Occipital lobe (tissue), 2 donors: Measurements from ENCODE around the gene DTWD2. TPM values are rescaled to one million over a fixed set of nuclear protein-coding genes. Genes with fewer than 3 reads are reported as not detected.
"Not testable (repeated sequence)": the region's sequence is repeated elsewhere in the genome, so short reads cannot be mapped to it uniquely, and the experiment has no call there.

ENCODE experiments used
- DNase-seq: peaks from one replicate; lab custom pipeline; 2025; lab: John Stamatoyannopoulos, UW
- total RNA-seq: library from RNA; depleted of rRNA; stranded (reverse); fragments of >200 nt; gene quantifications from one replicate; pipeline ENCODE4 v1.2.3, GENCODE V29; 2014

The DTWD2 gene
- total RNA-seq, 1 donor from 2014 or later = 13.9 TPM

DNA sequence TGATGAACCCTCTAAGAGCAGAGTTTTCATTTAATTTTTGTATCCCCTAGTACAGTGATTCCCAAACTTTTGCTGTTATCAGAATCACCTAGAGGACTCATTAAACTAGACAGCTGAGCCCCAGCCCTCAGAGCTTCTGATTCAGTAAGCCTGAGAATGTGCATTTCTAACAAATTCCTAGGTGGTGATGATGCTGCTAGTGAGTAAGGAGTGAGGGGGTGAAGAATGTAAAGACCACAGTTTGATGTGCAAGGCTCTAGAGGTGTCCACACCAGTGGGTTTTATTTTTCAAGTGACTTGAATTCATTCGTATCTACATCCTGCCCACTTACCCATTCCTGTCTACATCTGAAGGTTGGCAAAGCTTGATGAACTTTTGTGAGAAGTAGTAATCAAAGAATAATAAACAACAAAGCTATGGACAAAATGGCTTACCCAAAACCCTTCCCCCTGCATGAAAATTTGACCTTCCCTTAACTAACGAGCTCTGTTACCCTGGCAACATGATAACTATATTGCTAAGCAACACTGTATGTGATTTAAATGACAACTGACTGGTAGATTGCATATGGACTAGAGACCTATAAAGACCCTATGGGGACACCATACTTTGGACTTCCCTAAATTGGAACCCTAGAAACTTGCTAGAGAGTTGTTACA lies 35.2 kb downstream of the DTWD2 start:
- DNase-seq = no peak

DNA sequence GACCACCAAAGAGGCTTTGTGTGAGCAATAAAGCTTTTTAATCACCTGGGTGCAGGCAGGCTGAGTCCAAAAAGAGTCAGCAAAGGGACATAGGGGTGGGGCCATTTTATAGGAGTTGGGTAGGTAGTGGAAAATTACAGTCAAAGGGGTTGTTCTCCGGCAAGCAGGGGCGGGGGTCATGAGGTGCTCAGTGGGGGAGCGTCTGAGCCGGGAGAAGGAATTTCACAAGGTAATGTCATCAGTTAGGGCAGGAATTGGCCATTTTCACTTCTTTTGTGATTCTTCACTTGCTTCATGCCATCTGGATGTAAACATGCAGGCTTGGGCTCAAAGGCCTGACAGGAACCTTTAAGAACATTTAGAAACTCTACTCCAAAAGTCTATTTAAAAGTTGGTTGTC lies 36.0 kb downstream of the DTWD2 start:
- DNase-seq = not testable (repeated sequence)

DNA sequence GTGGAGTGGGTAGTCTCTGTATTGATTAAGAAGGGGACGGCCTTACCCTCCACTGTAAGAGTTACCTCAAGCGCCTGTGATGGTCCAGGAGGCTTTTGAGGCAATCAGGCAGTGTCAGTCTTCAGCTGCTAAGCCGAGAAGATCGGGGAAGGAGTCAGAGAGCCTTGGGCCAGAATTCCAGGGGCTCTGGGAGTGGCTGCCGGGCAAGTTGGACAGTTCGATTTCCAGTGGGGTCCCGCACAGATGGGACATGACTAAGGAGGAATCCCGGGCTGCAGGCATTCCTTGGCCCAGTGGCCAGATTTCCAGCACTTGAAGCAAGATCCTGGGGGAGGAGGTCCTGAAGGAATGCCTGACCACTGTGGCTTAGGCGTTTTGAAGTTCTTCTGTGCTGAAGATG lies 38.0 kb downstream of the DTWD2 start:
- not testable (repeated sequence) for DNase-seq

DNA sequence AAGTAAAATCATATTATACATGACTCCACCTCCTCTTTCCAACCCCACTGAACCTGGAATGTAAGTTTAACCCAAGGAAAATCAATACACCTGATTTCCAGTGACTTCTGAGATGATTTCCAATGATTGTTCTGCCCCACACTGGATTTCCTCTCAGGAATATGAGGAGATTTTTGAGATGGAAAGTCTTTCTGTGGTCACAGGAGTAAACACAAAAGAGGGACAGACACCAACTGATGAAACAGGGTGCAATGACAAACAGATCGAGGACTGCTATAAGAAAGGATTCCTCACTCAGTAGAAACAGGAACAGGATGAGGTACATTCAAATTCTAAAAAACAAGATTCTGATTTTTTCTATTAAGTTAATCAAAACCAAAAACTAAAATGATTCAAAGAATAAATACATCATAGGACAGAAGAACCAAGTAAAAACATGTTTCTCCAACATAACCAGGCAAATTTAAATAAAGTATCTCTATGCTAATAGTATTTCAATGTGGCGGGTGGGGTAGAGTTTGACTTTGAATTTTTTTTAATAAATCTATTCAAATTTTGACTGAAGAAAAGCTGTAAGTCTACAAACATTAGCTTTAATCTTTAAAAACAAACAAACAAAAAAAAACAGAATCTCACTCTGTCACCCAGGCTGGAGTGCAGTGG lies 42.1 kb downstream of the DTWD2 start:
- DNase-seq = no peak

DNA sequence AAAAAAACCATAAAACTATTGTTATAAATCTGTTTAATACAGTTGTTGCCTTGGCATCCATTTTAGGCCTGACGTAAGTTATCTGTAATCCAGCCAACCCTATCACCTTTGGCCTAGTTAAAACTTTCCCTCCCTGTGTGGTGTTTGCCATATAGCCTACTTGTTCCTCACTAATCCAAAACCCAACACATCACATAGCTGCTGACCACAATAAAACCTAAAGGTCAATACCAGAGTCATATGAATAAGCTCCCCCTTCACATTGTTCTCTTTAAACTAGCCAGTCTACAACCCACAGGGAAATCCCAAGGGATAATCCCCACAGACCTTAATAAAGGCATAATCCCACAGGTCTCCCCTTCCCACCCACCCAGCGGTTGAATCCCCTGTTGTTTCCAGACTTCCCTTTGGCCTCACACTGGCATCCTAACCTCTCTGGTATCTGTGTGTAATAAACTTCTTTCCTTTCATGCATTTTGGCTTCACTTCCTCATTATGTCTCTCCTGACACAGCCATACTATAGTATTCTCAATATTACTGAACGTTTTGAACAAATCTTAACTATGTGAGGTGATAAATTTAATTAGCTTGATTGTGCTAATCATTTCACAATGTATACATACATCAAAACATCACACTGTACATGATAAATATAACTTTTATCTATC lies 50.8 kb downstream of the DTWD2 start:
- no peak for DNase-seq

DNA sequence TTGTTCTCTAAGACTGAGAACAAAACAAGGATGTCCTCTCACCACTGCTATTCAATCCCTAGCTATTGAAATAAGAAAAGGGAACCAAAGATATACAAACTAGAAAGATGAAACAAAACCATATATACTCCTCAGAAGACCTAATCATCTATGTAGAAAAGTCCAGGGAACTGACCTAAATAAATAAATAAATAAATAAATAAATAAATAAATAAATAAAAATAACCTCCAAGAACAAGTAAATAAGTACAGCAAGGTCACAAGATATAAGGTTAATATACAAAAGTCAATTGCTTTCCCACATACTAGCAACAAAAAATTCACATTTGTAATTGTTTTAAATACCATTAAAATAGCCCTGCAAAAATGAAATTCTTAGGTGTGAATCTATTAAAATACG lies 54.6 kb downstream of the DTWD2 start:
- no peak for DNase-seq

DNA sequence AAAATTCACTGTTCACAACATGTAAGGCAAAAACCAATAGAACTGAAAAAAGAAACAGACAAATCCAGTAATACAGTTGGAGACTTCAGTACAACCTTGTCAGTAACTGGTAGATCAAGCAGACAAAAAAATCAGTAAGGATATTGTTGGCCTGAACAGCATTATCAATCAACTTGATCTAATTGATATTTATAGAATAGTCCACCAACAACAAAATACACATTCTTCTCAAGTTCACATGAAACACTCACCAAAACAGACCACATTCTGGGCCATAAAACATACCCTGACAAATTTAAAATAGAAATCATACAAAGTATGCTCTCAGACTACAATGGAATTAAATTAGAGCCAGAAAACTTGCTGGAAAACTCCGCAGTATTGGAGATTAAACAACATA lies 56.8 kb downstream of the DTWD2 start:
- DNase-seq = no peak

DNA sequence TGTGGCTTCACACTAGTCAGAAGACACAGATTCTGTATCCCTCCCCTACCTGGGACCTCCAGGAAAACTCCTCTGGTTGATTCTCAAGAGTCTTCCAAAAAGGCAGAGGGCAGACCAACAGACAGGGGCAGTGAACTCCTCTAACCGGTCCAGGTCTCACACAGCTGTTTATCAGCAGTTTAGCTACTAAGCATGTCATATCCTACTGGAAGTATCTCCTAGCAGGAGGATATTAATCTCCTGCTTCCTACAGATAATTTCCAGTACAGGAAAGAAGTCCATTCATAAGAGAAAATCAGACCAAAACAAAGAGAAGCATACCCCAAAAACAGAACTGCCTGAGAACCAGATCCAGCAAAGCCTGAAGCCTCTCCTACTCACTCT lies 64.3 kb downstream of the DTWD2 start:
- DNase-seq = no peak

DNA sequence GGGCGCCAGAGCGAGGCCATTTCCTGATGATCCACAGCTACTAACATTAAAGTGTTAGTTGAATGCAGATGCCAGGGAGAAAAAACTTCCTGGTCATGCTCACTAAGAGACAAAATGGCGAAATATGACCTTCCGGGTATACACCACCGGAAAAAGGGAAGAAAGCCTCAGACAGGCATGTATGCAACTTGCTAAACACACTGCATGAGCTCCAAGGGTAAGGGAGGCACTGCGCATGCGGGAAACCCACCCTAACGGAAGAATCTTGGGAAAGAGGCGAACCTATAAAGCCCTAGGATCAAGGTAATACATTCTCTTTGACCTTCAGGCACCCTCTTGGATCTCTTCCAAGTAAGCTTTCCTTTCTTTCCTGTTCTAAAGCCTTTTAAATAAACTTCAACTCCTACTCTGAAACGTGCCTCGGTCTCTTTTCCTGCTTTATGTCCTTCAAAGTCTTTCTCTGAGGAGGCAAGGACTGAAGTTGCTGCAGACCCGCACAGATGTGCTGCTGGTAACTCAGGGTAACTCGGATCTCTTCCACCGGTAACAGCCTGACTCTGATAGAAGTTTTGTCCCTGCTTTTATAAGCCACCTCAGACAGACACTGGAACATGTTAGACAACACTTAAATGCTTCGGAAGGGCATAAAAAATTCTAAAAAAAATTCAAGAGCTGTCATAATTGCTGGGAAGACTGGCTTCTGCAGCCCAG lies 64.9 kb downstream of the DTWD2 start:
- no peak for DNase-seq

DNA sequence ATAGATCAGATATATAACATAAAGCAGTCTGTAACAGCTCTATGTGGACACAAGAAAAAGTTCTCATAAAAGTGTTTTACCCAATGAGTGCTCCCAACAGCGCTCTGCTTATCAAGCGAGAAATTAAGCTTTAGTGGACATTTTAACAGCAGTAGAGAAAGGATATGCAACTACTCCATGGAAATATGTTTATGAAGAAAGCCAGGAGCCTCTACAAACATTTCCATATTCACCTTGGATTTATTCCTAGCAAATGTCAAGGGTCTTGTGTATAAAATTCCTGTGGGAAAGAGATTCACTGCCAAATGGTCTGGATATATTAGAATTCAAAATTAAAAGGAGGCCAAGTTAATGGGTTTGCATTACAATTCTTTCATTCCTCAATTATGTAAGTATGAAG lies 66.5 kb downstream of the DTWD2 start:
- DNase-seq = no peak

DNA sequence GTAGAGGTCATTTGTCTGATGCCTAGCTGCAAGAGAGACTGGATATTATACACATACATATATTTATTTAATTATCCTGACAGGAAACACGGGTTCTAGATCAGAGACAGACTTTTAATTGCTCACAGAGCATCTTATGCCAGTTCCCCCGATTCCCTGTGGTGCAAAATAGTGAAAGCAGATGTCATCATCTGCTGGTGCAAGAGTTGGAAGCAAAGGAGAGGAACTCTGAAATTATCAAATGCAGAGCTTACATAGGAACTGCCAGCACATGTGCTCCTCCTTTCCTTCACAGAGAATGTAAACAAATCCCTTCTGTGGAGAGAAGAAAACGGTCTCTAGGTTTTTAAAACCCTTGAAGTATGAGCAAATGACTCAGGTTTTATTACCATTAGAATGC lies 69.3 kb downstream of the DTWD2 start:
- no peak for DNase-seq

DNA sequence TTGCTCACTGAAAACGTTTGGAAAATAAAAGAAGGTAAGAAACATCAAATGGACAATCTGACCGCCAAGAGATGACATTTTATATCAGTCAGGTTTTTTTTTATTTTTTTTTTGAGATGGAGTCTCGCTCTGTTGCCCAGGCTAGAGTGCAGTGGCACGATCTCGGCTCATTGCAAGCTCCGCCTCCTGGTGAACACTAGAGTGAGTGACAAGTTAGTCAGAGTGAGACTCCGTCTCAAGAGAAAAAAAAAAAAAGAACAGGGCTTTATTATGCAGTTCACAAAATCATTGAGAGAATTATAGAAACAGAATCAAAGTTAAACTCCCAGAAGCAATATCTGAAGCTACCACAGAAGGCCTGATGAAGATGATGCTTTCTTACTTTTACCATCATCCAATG lies 70.1 kb downstream of the DTWD2 start:
- DNase-seq = no peak

DNA sequence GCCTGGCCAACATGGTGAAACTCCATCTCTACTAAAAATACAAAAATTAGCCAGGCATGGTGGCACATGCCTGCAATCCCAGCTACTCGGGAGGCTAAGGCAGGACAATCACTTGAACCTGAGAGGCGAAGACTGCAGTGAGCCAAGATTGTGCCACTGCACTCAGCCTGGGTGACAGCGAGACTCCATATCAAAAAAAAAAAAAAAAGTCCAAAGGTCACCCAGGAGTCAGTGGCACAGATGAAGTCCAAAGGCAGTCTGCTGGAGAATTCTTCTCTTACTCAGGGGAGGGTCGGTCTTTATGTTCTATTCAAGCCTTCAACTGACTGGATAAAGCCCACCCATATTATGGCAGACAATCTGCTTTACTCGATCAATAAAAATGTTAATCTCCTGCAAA lies 80.8 kb downstream of the DTWD2 start:
- not testable (repeated sequence) for DNase-seq

DNA sequence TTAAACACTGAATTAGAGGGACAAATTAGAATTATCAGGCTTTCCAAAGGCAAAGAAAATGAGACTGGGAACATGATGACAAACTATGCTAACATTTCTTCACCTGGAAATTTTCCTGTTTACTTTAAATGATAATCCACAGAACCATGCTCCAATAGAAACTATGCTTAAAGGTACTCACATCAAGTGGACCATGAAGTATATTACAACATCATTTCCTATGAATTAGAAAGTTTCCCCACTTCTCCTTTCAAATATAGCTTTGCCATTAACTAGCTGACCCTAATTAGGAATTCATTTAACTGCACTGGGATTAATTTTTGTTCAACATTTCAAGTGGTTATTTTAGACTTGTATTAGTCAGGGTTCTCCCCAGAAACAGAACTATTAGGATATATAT lies 81.4 kb downstream of the DTWD2 start:
- DNase-seq = no peak

DNA sequence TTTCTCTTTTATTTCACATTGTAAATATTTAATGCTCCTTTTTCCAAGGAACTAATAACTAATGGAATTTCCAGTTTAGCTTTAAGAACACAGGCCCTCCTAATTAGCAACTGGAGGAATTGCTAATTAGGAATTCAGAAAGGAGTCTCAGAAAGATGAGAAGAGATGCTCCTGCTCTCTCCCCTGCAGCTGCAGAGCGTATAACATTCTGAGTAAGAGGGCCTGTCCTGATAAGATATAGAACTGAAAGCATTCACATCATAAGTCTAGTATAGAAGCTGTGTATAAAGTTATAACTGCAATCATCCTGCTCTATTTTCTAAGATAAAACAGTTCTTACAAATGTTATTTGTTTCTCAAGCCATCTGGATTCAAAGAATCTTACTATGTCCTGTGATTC lies 83.2 kb downstream of the DTWD2 start:
- DNase-seq = no peak

DNA sequence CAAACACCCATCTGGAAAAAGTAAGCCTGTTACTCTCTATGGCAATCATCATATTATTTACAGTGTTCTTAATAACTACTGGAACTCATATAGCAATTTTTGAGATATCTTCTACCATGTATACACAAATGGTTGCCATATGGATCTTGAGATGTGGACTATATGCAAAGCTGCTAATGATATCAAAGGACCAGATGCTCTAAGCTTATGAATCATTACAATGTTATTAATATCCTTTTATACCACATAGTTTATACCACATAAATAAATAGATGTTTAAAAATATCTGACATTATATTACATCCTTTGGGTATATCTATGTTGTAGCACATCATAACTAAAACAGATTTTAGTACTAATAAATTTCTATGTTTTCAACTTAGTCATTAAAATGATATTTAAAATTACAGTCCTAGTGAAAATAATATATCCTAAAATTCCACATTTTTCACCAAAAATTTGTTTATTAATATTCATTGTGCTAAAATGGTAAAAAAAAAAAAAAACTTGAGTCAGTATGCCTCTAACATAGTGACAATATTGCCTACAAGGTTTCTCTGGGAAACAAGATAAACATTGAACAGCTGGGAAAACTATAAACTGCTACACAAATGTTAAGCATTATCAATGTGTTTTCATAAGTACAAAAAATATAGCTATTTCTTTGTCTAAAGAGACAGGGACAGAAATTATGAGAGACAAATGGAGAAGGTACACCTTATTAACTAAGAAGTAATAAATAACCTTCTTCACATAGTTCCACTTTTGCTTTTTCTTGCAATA lies 85.5 kb downstream of the DTWD2 start:
- DNase-seq = no peak

DNA sequence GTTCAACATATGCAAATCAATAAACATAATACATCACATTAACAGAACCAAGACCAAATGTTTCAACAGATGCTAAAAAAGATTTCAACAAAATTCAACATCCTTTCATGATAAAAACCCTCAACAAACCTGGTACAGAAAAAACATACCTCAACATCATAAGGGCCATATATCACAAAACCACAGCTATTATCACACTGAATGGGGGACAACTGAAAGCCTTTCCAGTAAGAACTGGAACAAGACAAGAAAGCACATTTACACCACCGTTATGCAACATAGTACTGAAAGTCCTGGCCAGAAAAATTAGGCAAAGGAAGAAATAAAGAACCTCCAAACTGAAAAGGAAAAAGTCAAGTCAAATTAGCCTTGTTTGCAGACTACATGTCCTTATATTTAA lies 93.6 kb downstream of the DTWD2 start:
- no peak for DNase-seq

DNA sequence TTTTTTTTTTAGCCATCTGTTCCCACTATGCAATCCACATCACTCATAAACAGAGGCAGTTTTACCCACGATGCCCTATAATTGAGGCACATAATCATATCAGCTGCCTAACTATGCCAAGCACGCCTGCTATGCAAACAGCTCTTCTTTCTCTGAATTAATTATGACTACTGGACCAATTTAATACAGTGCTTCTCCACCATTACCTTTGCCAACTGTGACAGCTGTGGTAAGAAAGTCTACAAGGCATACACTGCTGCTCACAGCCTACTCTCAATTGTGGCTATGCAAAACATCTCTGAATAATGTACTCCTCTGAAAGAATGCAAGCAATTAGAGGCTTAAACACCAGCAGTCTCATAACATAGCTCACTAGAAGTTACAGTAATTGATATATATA lies 97.1 kb downstream of the DTWD2 start:
- DNase-seq = no peak

DNA sequence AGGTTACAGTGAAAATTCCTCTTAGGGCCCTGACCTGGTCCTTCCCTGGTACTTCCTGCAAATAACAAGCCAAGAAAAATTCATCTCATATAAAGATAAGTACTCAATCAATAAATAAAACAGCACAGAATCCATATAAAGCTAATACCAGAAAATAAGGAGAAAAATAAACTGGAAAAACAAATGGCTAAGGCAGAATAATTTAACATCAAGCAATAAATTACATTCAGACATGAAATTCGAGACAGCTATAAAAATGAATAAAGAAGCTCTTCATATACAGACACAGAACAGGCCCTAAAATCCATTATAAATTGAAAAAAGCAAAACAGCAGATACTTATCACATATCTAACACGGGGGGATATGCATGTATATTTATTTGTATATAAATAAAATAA lies 99.2 kb downstream of the DTWD2 start:
- DNase-seq = no peak

DNA sequence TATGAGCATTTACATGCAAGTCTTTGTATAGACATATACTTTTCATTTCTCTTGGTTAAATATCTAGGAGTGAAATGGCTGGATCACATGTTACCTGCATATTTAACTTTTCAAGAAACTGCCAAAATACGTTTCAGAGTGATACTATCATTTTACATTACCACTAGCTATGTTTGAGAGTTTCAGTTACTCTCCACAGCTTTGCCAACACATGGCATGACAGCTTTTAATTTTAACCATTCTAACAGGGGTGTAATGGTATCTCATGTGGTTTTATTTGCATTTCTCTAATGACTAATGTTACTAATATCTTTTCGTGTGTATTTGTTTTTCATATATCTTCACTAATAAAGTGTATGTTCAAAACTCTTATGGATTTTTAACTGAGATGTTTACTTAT lies 99.8 kb downstream of the DTWD2 start:
- DNase-seq = no peak

DNA sequence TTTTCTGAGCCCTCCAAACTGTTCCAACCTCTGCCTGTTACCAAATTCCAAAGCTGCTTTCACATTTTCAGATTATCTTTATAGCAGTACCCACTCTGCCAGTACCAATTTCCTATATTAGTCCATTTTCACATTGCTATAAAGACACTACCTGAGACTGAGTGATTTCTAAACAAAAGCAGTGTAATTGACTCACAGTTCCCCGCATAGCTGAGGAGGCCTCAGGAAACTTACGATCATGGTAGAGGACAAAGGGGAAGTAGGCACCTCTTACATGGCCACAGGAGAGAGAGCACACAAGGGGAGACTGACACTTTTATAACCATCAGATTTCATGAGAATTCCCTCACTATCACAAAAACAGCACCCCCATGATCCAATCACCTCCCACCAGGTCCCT lies 105.0 kb downstream of the DTWD2 start:
- DNase-seq = no peak

DNA sequence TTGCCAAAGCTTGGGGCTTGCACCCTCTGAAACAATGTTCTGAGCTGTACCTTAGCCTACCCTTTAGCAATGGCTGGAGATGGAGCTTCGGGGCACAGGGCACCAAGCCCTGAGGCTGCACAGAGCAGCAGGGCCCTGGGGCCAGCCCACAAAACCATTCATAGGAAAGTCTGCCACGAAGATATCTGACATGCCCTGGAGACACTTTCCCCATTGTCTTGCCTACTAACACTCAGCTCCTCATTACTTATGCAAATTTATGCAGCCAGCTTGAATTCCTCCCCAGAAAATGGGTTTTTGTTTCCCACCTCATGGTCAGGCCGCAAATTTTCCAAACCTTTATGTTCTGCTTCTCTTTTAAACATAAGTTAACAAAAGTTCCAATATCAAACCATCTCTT lies 105.7 kb downstream of the DTWD2 start:
- no peak for DNase-seq
